Activated CD8-positive, alpha-beta memory T cell treated with anti-CD3 and anti-CD28 coated beads for 1 hour (primary cell): Measurements from ENCODE around the gene GALNT1.
A peak's percentile ranks its signal among the peaks of the same experiment; 100 is the strongest.

ENCODE experiments used
- DNase-seq, 2 donors: peaks; one replicate each; pipeline ENCODE4 v3.0.0-alpha.2; 2020; ENCODE audit warnings: low read depth in 1 of 2; ENCODE audit errors: extremely low read depth in 1 of 2

The GALNT1 gene

GRCh38 chr18:35616664-35617423 is 35.3 kb downstream of the GALNT1 start:
- DNase-seq: peak; percentile 37 to 40

- no peak for DNase-seq
These were observed 36.3 kb downstream of the GALNT1 start for GRCh38 chr18:35617865-35618264.

DNA sequence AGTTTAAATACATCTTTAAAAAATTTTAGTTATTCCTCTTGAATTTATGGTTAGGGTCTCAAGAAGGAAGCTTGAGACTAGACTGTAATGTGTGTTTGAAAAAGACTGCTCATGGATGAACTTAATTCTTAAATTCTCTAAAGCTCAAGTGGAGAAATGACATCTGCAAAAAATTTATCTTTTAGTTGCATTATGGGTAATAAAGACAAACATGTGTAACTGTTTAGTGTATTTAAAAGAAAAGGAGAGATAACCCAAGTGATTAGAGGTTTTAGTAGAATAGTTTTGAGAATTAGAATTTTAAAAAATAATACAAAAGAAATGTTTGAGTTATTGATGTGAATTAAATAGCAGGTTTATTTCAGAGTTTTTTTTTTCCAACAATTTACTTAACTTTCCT is 36.7 kb downstream of the GALNT1 start:
- no peak for DNase-seq

- no peak for DNase-seq
These were observed 37.2 kb downstream of the GALNT1 start for GRCh38 chr18:35618696-35619095.

DNA sequence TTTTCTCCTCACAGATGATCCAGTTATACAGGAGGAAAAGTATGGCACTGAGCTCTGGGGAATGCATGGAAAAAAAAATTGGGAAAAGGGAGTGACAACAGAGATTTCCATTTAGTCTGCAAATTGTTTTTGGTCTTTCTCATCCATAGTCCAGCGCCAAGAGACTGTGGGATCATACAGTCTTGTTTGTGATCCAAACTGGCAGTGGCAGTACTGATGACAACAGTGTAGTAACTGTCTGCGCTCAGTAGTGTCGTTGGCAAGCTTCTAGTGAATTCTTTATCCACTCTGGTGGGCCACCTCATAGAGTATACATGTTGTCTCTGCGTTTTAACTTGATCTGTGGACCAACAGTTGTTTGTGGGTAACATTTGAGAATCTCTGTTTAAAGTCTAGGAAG is 37.9 kb downstream of the GALNT1 start:
- no peak for DNase-seq

DNA sequence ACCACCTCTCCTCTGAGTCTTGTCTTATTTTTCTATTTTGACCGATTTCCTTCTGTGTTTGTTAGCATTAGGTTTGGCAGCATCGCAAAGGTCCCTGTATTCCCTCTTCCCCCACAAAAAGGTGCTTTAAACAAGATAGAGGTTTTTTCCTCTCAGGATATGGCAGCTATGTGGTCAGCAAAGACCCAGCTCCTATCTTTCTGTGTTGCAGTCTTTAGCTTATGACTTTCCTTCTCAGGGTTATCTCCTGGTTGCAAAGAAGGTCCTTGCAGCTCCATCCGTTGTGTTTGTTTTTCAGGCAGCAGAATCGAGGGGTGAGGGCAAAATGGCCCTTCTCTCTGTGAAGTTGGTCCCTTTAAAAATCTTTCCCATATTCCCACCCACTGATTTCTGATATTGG is 38.4 kb downstream of the GALNT1 start:
- DNase-seq: no peak

GRCh38 chr18:35620765-35621164 is 39.2 kb downstream of the GALNT1 start:
- DNase-seq: no peak

DNA sequence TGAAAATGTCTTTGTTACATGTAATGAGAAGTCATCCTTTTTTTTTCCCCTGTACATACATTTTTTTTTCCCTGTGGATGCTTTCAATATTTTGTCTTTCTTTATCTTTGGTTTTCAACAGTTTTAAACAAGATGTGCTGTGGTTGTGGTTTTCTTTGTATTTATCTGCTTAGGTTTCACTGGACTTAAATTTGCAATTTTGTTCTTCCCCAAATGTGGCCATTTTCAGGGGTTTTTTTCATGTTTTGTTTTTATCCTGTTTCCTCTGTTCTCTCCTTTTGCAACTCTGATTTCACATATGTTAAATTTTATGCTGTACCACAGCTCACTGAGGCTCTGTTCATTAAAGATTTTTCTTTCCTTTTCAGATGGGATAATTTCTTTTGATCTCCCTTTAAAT is 41.7 kb downstream of the GALNT1 start:
- no peak for DNase-seq

GRCh38 chr18:35624146-35624545 is 42.6 kb downstream of the GALNT1 start:
- no peak for DNase-seq

- no peak for DNase-seq
These were observed 43.7 kb downstream of the GALNT1 start for GRCh38 chr18:35625232-35625631.

GRCh38 chr18:35633761-35634160 is 52.2 kb downstream of the GALNT1 start:
- no peak for DNase-seq

- no peak for DNase-seq
These were observed 52.8 kb downstream of the GALNT1 start for GRCh38 chr18:35634323-35634722.

- no peak for DNase-seq
These were observed 53.6 kb downstream of the GALNT1 start for GRCh38 chr18:35635170-35635569.

GRCh38 chr18:35637227-35637626 is 55.7 kb downstream of the GALNT1 start:
- DNase-seq: no peak

- no peak for DNase-seq
These were observed 57.8 kb downstream of the GALNT1 start for GRCh38 chr18:35639296-35639695.

DNA sequence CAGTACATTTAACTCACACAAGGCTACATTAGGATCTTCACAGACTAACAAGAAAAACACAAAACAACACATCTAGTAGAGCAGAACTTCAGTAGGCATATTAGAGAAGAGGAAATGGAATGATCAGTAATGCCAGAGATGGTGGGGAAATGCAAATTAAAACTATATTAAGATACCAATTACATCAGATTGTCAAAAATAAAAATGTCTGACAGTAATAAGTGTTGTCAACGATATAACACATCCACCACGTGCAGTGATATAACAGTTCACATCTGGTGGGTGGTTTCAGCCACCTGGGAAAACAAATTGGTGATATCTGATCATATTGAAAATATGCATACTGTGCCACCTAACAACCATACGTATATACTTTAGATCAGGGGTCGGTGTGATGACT is 59.9 kb downstream of the GALNT1 start:
- DNase-seq: no peak

DNA sequence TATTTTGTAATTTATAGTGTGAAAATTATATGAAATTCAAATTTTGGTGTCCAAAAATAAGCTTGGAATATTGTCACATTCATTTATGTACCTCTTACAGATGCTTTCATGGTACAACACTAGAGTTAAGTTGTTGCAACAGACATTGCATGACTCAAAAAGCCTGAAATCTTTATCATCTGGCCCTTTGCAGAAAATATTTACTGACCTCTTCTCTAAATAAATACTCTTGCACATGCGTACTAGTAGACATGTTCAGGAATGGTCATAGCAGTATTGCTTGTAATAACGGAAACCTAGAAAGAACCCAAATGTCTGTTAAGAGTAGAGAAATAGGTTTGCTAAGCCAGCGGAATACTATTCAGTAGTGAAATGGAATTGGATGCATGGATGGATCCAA is 60.4 kb downstream of the GALNT1 start:
- no peak for DNase-seq

DNA sequence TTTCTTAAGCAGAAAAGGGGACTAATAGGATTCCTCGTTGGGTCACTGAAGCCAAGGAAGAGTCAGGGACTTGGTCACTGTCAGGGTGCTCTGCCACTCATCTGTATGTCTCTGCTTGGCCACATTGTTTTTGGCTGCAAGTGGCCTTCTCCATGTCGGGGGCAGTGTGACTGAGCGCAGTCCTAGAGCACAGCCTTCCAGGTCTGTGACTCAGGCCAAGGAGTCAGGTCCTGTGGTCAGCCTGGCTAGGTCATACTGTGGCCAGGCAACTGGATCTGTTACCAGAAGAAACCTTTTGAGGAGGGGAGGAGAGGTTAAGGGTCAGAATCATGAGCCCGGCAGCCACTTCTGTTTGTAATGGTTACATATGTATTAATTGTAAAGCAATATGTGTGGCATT is 61.3 kb downstream of the GALNT1 start:
- DNase-seq: no peak

DNA sequence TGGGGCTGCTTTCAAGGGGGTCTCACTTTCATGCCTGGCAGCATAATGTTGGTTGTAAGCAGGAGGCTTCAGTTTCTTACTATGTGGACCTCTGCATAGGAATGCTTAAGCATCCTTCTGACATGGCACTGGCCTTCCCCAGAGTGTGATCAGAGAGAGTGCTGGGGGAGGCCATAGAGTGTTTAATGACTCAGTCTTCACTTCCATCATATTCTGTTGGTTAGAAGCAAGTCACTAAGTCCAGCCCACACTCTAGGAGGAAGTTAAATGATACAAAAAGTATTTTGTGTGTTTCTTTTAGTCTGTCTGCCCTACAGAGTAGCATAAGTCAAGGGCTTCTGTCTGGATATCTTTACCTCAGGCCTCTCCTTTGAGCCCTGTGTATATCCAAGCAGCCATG is 64.9 kb downstream of the GALNT1 start:
- DNase-seq: no peak

GRCh38 chr18:35653392-35654135 is 72.0 kb downstream of the GALNT1 start:
- no peak for DNase-seq

- DNase-seq: no peak
These were observed 76.6 kb downstream of the GALNT1 start for GRCh38 chr18:35658112-35658511.

GRCh38 chr18:35661483-35662146 is 80.1 kb downstream of the GALNT1 start:
- no peak for DNase-seq
